ENCODE data around the gene API5. TPM values are rescaled to one million over a fixed set of nuclear protein-coding genes. Genes with fewer than 3 reads are reported as not detected.

The API5 gene
- total and polyA plus RNA-seq, 2 experiments from 2014 or later = 68.3 to 72.7 TPM

DNA sequence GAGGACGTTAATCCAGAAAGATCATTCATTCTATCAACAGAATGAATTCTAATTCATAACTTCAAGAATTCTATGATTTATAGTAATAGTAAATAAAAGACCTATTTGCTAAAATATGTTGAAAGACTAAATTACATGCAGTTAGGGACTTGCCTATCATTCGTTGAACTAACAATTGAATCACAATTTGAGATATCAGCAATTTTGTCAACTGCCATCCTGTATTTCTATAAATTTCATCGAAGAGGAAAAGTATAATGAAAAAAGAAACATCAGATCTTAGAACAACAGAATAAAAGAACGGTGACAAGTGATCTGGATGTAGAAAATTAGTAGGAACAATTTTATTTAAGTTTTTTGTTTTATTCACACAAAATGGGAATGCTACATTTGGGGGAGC is 42.5 kb downstream of the API5 start:
- no peak overlapping the region for H3K27ac ChIP-seq
- H3K4me1 ChIP-seq (ENCODE audit: low read depth) = no peaks in the 10 kb centered on the region
- no peaks in the 10 kb centered on the region for H3K36me3 ChIP-seq
- no peak for DNase-seq (ENCODE audit: low read depth in 1 of 2, low spot score in 1 of 2)
- no peak overlapping the region for H3K4me3 ChIP-seq
- H3K9me3 ChIP-seq (ENCODE audit: low read depth) = no peaks in the 10 kb centered on the region
- TF ChIP-seq, protein P1, sequence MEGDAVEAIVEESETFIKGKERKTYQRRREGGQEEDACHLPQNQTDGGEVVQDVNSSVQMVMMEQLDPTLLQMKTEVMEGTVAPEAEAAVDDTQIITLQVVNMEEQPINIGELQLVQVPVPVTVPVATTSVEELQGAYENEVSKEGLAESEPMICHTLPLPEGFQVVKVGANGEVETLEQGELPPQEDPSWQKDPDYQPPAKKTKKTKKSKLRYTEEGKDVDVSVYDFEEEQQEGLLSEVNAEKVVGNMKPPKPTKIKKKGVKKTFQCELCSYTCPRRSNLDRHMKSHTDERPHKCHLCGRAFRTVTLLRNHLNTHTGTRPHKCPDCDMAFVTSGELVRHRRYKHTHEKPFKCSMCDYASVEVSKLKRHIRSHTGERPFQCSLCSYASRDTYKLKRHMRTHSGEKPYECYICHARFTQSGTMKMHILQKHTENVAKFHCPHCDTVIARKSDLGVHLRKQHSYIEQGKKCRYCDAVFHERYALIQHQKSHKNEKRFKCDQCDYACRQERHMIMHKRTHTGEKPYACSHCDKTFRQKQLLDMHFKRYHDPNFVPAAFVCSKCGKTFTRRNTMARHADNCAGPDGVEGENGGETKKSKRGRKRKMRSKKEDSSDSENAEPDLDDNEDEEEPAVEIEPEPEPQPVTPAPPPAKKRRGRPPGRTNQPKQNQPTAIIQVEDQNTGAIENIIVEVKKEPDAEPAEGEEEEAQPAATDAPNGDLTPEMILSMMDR (IDR thresholded peaks at IDR 0.05; ENCODE audit: low read depth, low read length) = no peak
- no peaks in the 10 kb centered on the region for H3K27me3 ChIP-seq

DNA sequence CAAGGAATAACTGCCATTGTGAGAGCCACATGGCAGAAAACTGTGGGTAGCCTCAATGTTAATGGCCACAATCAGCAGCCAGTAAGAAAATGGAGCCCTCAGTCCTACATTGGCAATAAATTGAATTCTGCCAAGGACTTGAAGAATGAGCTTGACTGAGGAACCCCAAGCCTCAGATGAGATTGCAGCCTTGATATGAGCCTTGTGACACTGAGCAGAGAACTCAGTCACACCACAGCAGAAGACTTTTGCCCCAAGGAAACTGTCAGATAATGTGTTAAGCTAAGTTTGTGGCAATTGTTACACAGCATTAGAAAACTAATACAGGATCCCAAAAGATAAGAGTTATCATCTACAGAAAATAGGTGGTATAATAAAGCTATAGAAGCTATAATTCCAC is 44.5 kb downstream of the API5 start:
- DNase-seq (ENCODE audit: low read depth in 1 of 2, low spot score in 1 of 2) = no peak
- H3K9me3 ChIP-seq (ENCODE audit: low read depth) = no peaks in the 10 kb centered on the region
- no peak overlapping the region for H3K4me3 ChIP-seq
- TF ChIP-seq, protein P1 (IDR thresholded peaks at IDR 0.05; ENCODE audit: low read depth, low read length) = no peak
- H3K36me3 ChIP-seq = no peaks in the 10 kb centered on the region
- H3K4me1 ChIP-seq (ENCODE audit: low read depth) = peaks cover 14% of the 10 kb centered on the region
- no peak overlapping the region for H3K27ac ChIP-seq
- no peaks in the 10 kb centered on the region for H3K27me3 ChIP-seq

DNA sequence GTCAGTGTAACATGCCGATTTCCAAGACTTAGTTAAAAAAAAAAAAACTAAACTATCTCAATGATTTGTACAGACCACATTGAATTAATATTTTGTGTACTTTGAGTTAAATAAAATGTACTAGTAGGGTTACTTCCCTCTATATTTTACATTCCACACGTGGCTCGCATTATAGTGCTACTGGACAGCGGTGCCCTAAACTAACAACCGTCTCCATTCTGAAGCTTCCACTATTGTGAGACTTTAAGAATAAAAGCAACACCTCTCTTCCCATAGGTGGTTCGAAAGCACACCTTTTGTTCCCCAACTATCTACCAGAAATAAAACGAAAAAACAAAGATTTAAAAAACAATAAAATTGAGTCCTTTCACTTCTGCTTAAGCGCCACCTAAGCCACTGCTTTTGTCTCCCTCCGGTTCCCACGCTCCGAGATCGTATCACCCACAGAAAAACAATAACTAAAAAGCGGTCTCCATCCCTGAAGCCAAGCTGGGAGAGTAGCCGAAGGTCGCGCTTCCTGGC is 46.5 kb downstream of the API5 start:
- TF ChIP-seq, protein P1 (IDR thresholded peaks at IDR 0.05; ENCODE audit: low read depth, low read length) = no peak
- DNase-seq (ENCODE audit: low read depth in 1 of 2, low spot score in 1 of 2) = peak; percentile 6 to 7
- Histone ChIP-seq H3K27me3 (no peaks in the 10 kb centered on the region), H3K4me1 (ENCODE audit: low read depth) (peaks cover 14% of the 10 kb centered on the region), H3K27ac (peak overlapping the region; percentile 96), H3K4me3 (peak overlapping the region; percentile 83), H3K36me3 (no peaks in the 10 kb centered on the region), H3K9me3 (ENCODE audit: low read depth) (no peaks in the 10 kb centered on the region)

DNA sequence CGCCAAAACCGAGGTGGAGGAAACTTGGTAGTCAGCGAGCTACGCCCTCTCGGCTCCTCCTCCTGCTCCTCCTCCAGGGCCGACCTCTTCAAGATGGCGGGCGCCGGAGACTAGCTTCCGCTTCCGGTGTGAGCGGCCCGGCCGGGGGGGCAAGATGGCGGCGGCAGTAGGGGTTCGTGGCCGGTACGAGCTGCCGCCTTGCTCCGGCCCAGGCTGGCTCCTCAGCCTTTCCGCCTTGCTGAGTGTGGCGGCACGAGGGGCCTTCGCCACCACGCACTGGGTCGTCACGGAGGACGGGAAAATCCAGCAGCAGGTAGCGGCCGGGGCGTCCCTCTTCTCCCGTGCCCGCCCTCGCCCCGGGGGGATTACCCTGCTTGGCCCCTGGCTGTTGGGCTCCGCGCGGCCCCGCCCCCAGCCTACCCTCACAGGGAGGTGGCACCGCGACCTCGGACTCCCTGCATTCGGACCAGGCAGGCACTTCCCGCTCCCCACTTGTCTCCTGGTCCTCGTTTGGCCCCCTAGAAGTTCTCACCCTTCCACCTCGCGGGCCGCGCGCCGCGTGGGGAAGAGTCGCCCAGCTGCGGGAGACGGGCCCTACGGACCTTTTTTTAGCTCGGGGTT is 47.1 kb downstream of the API5 start, which contains the start of gene TTC17:
TSS of gene TTC17 (plus strand) at position 120 of the 621 bp plus-strand sequence. CDS start at position 155, 35 bp downstream.
- no peaks in the 10 kb centered on the region for H3K27me3 ChIP-seq
- TF ChIP-seq, protein P1 (IDR thresholded peaks at IDR 0.05; ENCODE audit: low read depth, low read length) = no peak
- H3K9me3 ChIP-seq (ENCODE audit: low read depth) = no peaks in the 10 kb centered on the region
- H3K36me3 ChIP-seq = no peaks in the 10 kb centered on the region
- peak within 1 kb of the TSS; percentile 83 for H3K4me3 ChIP-seq
- H3K4me1 ChIP-seq (ENCODE audit: low read depth) = peaks cover 14% of the 10 kb centered on the region
- H3K27ac ChIP-seq = peak within 1 kb of the TSS; percentile 96
- DNase-seq (ENCODE audit: low read depth in 1 of 2, low spot score in 1 of 2) = peak; percentile 93 to 96

DNA sequence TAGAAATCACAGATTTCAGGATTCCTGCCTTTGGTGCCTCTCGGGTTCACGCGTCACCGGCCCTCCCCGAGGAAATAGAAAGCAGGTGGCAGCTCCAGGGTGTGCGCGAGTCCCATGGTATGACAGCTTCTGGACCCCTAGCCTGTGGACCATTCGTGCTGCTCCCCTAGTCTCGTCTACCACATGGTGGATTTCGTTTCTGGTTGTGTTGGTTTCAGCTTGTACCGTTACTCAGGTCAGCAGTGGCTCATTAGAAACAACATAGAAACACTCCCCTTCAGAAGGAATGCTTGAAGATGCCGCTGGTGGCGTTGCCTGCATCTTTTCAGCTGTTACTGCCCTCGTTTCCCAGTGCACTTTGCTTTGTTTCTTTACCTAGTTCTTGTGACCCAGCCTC is 47.6 kb downstream of the API5 start:
- DNase-seq (ENCODE audit: low read depth in 1 of 2, low spot score in 1 of 2) = peak; percentile 38 to 42
- H3K4me3 ChIP-seq = peak overlapping the region; percentile 83
- H3K9me3 ChIP-seq (ENCODE audit: low read depth) = no peaks in the 10 kb centered on the region
- H3K4me1 ChIP-seq (ENCODE audit: low read depth) = peaks cover 14% of the 10 kb centered on the region
- TF ChIP-seq, protein P1 (IDR thresholded peaks at IDR 0.05; ENCODE audit: low read depth, low read length) = no peak
- H3K27me3 ChIP-seq = no peaks in the 10 kb centered on the region
- H3K27ac ChIP-seq = peak overlapping the region; percentile 96
- H3K36me3 ChIP-seq = no peaks in the 10 kb centered on the region
